Measurements from ENCODE around the gene SFT2D1. TPM values are rescaled to one million over a fixed set of nuclear protein-coding genes. Genes with fewer than 3 reads are reported as not detected.

SFT2D1 gene
- total and polyA plus RNA-seq, 5 donors from 2014 or later: 23.7 to 109 (median 103) TPM

DNA sequence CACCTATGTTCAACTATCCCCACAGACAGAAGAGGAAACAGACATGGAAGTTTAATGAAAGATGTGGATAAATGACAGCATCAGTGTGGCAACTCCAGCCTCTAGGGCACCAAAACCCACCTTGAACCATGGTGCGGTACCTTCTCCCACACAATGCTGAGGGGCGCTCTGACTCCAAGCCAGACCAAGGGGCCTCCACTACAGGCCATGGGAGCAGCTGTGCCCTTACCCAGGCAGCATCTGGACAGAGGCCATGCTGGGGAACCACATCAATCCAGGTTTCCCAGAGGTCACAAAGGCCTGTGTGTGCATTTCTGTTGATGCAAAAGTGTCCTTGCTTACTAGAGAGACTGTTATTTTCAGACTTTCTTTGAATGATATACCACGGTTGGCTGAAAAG lies 38.2 kb downstream of the SFT2D1 start:
- peaks cover 17% of the 10 kb centered on the region for H3K27me3 ChIP-seq (ENCODE audit: control insufficient read depth, insufficient read depth, low read length)
- no peak overlapping the region for H3K4me3 Mint-ChIP-seq
- no peaks in the 10 kb centered on the region for H3K9me3 ChIP-seq (ENCODE audit: control insufficient read depth in 2 of 2, low read length in 2 of 2)
- no peaks in the 10 kb centered on the region for H3K36me3 Mint-ChIP-seq
- ATAC-seq (ENCODE audit: low read depth in 2 of 2) (no peak), DNase-seq (no peak)
- H3K36me3 ChIP-seq (ENCODE audit: control insufficient read depth, insufficient read depth, low read length): no peaks in the 10 kb centered on the region
- H3K27ac Mint-ChIP-seq: no peak overlapping the region
- peaks cover 17% of the 10 kb centered on the region for H3K4me1 ChIP-seq (ENCODE audit: control insufficient read depth, insufficient read depth, low read length, poor library complexity, severe bottlenecking)
- H3K27ac ChIP-seq (ENCODE audit: insufficient read depth, low read length, poor library complexity, severe bottlenecking): no peak overlapping the region
- no peak overlapping the region for H3K4me3 ChIP-seq (ENCODE audit: low read depth, low read length)
- peaks cover 0 to 1% (median 0%) of the 10 kb centered on the region in 7 donors for H3K9me3 Mint-ChIP-seq
- peaks cover 0 to 12% (median 8%) of the 10 kb centered on the region in 4 donors for H3K4me1 Mint-ChIP-seq
- peaks cover 67% of the 10 kb centered on the region for H3K27me3 Mint-ChIP-seq

DNA sequence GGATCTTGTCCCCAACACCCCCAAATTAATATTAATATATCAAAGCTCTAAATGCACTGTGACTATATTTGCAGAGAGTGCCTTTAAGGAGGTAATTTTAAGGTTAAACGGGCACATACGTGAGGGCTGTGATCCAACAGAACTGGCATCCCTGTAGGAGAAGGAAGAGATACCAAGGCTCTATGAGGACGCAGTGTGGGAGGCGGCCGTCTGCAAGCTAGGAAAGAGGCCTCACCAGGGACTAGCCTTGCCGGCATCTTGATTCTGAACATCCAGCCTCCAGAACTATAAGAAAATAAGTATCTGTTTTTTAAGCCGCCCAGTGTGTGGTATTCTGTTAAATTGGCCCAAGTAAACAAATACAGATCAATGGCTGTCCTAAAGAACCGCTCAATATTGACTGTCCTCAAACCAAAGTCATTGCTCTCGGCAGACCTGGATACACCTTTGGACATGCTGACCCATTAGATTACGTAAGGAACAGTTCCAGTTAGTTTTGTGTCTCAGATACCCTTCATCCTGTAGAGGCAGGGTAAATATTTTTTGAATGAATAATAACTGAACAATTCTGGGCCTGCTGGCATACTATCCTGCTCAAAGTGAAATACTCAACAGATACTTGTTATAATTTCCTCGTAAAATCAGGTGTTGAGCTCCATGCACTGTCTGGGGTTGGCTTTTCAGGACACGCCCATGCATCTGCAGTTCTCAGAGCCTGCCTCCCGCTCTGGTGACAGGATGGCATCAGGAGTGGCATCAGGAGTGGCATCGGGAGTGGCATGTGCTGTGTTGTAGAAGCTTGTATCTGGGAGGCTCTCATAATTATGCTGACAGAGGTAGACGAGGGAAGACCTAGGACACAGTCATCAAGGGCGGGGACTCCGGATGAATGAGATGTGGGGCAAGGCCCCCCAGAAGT lies 40.5 kb downstream of the SFT2D1 start:
- Mint-ChIP-seq H3K36me3 (no peaks in the 10 kb centered on the region), H3K4me3 (peak overlapping the region in 1 of 4 donors; percentile 34), H3K27ac (no peak overlapping the region), H3K4me1 (peaks cover 0 to 8% (median 6%) of the 10 kb centered on the region in 4 donors), H3K9me3 (peaks cover 0 to 1% (median 0%) of the 10 kb centered on the region in 7 donors), H3K27me3 (peaks cover 73% of the 10 kb centered on the region)
- peaks cover 4% of the 10 kb centered on the region for H3K4me1 ChIP-seq (ENCODE audit: control insufficient read depth, insufficient read depth, low read length, poor library complexity, severe bottlenecking)
- no peaks in the 10 kb centered on the region for H3K9me3 ChIP-seq (ENCODE audit: control insufficient read depth in 2 of 2, low read length in 2 of 2)
- H3K27me3 ChIP-seq (ENCODE audit: control insufficient read depth, insufficient read depth, low read length): peaks cover 15% of the 10 kb centered on the region
- DNase-seq (no peak), ATAC-seq (ENCODE audit: low read depth in 2 of 2) (no peak)
- no peak overlapping the region for H3K27ac ChIP-seq (ENCODE audit: insufficient read depth, low read length, poor library complexity, severe bottlenecking)
- no peak overlapping the region for H3K4me3 ChIP-seq (ENCODE audit: low read depth, low read length)
- no peaks in the 10 kb centered on the region for H3K36me3 ChIP-seq (ENCODE audit: control insufficient read depth, insufficient read depth, low read length)

GRCh38 chr6:166300357-166300987 lies 41.9 kb downstream of the SFT2D1 start:
- no peak for DNase-seq
- Mint-ChIP-seq H3K4me1 (no peaks in the 10 kb centered on the region), H3K27ac (peak overlapping the region in 1 of 3 donors; percentile 9), H3K9me3 (peaks cover 0 to 1% (median 0%) of the 10 kb centered on the region in 7 donors), H3K36me3 (no peaks in the 10 kb centered on the region), H3K4me3 (no peak overlapping the region), H3K27me3 (peaks cover 62% of the 10 kb centered on the region)
- Histone ChIP-seq H3K36me3 (ENCODE audit: control insufficient read depth, insufficient read depth, low read length) (no peaks in the 10 kb centered on the region), H3K27me3 (ENCODE audit: control insufficient read depth, insufficient read depth, low read length) (peaks cover 13% of the 10 kb centered on the region), H3K4me3 (ENCODE audit: low read depth, low read length) (no peak overlapping the region), H3K4me1 (ENCODE audit: control insufficient read depth, insufficient read depth, low read length, poor library complexity, severe bottlenecking) (no peaks in the 10 kb centered on the region), H3K9me3 (ENCODE audit: control insufficient read depth in 2 of 2, low read length in 2 of 2) (no peaks in the 10 kb centered on the region), H3K27ac (ENCODE audit: insufficient read depth, low read length, poor library complexity, severe bottlenecking) (no peak overlapping the region)
- ATAC-seq (ENCODE audit: low read depth in 2 of 2): no peak

DNA sequence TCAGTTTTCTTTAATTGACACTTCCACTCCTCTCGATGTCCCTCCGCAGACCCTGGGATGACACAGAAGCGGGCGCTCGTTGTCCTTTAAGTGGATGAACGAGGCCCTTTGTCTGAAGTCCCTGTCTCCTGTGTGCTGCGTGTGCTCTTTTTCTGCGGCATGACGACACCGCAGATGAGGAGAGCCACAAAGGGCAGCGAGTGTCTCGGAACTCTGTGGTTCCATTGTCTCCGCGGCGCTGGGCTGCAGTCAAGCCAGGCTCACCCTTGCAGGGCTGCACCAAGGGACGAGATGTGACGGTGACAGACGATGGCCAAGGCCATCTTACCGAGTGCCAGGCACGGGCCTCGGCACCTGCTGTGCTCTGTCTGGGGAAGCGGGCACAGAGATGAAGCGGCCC lies 44.7 kb downstream of the SFT2D1 start:
- Mint-ChIP-seq H3K4me3 (no peak overlapping the region), H3K4me1 (peaks cover 0 to 3% (median 0%) of the 10 kb centered on the region in 4 donors), H3K27me3 (peaks cover 50% of the 10 kb centered on the region), H3K36me3 (no peaks in the 10 kb centered on the region), H3K9me3 (peaks cover 0 to 1% (median 0%) of the 10 kb centered on the region in 7 donors), H3K27ac (no peak overlapping the region)
- no peak overlapping the region for H3K27ac ChIP-seq (ENCODE audit: insufficient read depth, low read length, poor library complexity, severe bottlenecking)
- ATAC-seq (ENCODE audit: low read depth in 2 of 2): no peak
- H3K27me3 ChIP-seq (ENCODE audit: control insufficient read depth, insufficient read depth, low read length): peaks cover 4% of the 10 kb centered on the region
- H3K9me3 ChIP-seq (ENCODE audit: control insufficient read depth in 2 of 2, low read length in 2 of 2): no peaks in the 10 kb centered on the region
- DNase-seq: no peak
- no peaks in the 10 kb centered on the region for H3K36me3 ChIP-seq (ENCODE audit: control insufficient read depth, insufficient read depth, low read length)
- no peak overlapping the region for H3K4me3 ChIP-seq (ENCODE audit: low read depth, low read length)
- no peaks in the 10 kb centered on the region for H3K4me1 ChIP-seq (ENCODE audit: control insufficient read depth, insufficient read depth, low read length, poor library complexity, severe bottlenecking)

- Mint-ChIP-seq H3K36me3 (no peaks in the 10 kb centered on the region), H3K4me1 (peaks cover 0 to 3% (median 0%) of the 10 kb centered on the region in 4 donors), H3K27ac (no peak overlapping the region), H3K9me3 (peaks cover 0 to 1% (median 0%) of the 10 kb centered on the region in 7 donors), H3K27me3 (peaks cover 46% of the 10 kb centered on the region), H3K4me3 (no peak overlapping the region)
- no peaks in the 10 kb centered on the region for H3K4me1 ChIP-seq (ENCODE audit: control insufficient read depth, insufficient read depth, low read length, poor library complexity, severe bottlenecking)
- ATAC-seq (ENCODE audit: low read depth in 2 of 2) (no peak), DNase-seq (no peak)
- no peaks in the 10 kb centered on the region for H3K36me3 ChIP-seq (ENCODE audit: control insufficient read depth, insufficient read depth, low read length)
- H3K4me3 ChIP-seq (ENCODE audit: low read depth, low read length): no peak overlapping the region
- no peaks in the 10 kb centered on the region for H3K9me3 ChIP-seq (ENCODE audit: control insufficient read depth in 2 of 2, low read length in 2 of 2)
- no peak overlapping the region for H3K27ac ChIP-seq (ENCODE audit: insufficient read depth, low read length, poor library complexity, severe bottlenecking)
- peaks cover 4% of the 10 kb centered on the region for H3K27me3 ChIP-seq (ENCODE audit: control insufficient read depth, insufficient read depth, low read length)
Observed at GRCh38 chr6:166296035-166296883, 46.1 kb downstream of the SFT2D1 start.

DNA sequence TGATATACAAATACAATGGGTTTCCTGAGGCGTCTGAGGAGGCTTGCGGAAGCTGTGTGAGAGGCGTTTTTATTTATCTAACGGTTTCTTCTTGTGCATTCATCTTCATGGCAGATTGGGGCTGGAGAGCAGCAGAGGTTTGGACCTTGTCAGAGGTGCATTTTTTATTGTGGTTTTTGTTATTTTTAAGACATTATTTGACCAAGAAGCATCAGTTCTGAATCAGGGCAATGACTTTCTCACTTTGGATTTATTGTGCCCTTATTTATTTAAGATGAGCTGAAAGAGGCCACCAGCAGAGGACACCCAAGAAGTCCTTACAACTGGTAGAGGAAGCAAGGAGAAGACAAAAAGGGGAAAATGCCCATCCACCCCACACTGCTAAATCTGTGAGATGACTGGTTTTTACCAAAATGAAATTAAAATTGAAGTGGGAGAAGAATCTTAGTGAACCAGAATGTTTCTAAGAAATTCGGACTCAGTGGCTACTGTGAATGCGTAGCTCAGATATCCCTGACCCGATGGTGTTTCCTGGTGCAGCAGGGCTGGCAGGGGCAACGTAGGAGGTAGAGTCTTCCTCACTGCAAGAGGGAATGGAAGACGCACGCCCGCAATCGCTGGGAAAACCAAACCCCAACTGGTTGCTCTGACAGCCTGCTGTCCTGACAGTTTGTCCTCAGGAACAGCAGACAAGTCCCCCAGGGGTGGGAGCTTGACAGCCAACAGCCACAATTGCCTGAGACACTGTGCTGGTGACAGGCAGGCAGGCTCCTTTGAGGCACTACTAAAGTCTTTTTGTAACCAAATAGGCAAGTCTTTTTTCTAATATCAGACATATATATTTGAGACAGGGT lies 48.4 kb downstream of the SFT2D1 start:
- no peaks in the 10 kb centered on the region for H3K9me3 Mint-ChIP-seq
- H3K36me3 ChIP-seq (ENCODE audit: control insufficient read depth, insufficient read depth, low read length): no peaks in the 10 kb centered on the region
- H3K27me3 ChIP-seq (ENCODE audit: control insufficient read depth, insufficient read depth, low read length): peaks cover 4% of the 10 kb centered on the region
- H3K27ac Mint-ChIP-seq: no peak overlapping the region
- no peak overlapping the region for H3K4me3 Mint-ChIP-seq
- no peak overlapping the region for H3K4me3 ChIP-seq (ENCODE audit: low read depth, low read length)
- ATAC-seq (ENCODE audit: low read depth in 2 of 2) (no peak), DNase-seq (no peak)
- peaks cover 0 to 3% (median 0%) of the 10 kb centered on the region in 4 donors for H3K4me1 Mint-ChIP-seq
- H3K27ac ChIP-seq (ENCODE audit: insufficient read depth, low read length, poor library complexity, severe bottlenecking): no peak overlapping the region
- H3K9me3 ChIP-seq (ENCODE audit: control insufficient read depth in 2 of 2, low read length in 2 of 2): no peaks in the 10 kb centered on the region
- no peaks in the 10 kb centered on the region for H3K4me1 ChIP-seq (ENCODE audit: control insufficient read depth, insufficient read depth, low read length, poor library complexity, severe bottlenecking)
- H3K27me3 Mint-ChIP-seq: peaks cover 38% of the 10 kb centered on the region
- no peaks in the 10 kb centered on the region for H3K36me3 Mint-ChIP-seq
